NCI-H2196 treated with DMSO at 0.1 percent for 48 hours (cell line): Measurements from ENCODE around the gene HTR3C.

Source experiments
- DNase-seq: peaks from one replicate; lab custom pipeline; 2025; ENCODE audit not compliant: unreplicated experiment; lab: John Stamatoyannopoulos, UW

The HTR3C gene

DNA sequence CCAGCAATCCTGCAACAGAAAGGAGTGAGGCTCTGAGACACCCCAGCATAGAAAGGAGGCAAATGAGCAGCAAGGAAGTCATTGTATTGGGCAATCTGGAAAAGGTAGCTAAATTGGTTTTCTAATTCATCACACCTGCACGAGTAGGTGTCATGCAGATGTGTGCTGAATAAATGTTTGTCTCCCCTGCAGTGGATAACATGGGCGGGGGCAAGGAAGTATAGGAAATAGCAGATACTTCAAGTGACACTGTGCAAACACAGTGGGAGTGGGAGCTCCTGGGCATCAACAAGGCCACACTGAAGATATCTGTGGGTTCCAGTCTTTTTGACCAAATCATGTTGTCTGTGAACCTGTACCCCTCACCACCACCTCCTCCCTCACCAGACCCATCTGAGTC is 29.6 kb downstream of the HTR3C start:
- DNase-seq, result no peak

DNA sequence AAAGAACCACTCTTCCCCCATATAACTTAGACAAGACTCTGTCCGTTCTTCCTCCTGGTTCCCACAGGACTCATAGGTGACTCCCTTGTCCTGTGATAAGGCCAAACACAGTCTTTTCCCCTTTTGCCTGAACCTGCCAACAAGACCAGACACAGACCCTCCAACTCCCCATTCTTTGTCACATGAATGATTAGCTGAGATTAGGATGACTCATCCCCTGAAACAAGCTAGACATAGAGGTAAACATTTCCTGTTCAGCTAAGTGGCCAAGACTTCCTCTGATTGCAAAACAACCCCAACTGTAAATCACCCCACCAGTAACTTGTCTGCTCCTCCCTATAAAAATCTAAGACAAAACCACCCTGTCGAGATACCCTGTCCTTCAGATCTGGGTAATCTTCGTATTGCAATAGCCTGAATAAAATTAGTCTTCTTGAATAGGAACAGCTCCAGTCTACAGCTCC is 32.6 kb downstream of the HTR3C start:
- DNase-seq, result no peak

GRCh38 chr3:184092199-184092598 is 39.4 kb downstream of the HTR3C start:
- no peak for DNase-seq

- no peak for DNase-seq
Observed at GRCh38 chr3:184096811-184097383, 44.0 kb downstream of the HTR3C start, which contains the start of gene HTR3E. Gene HTR3E, plus strand, starts transcription at chr3:184097064. Its CDS starts 466 bp downstream, at chr3:184097530.

DNA sequence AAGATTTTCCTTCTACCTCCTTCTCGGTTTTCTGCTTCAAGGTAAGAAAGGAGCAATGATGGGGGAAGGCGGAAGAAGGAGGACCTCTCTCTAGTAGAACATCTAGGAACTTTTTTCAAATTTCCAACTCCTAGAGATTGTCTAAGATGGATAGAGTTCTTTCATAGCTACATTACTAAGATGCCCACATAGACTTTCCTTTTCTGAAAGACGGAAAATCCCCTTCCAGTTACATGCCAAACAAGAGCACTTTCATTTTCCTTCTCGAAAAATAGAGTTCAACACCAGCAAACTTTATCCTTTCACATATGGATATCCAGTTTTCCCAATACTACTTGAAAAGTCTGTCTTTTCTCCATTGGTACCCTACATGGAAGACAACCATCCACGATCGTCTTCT is 44.7 kb downstream of the HTR3C start:
- no peak for DNase-seq

DNA sequence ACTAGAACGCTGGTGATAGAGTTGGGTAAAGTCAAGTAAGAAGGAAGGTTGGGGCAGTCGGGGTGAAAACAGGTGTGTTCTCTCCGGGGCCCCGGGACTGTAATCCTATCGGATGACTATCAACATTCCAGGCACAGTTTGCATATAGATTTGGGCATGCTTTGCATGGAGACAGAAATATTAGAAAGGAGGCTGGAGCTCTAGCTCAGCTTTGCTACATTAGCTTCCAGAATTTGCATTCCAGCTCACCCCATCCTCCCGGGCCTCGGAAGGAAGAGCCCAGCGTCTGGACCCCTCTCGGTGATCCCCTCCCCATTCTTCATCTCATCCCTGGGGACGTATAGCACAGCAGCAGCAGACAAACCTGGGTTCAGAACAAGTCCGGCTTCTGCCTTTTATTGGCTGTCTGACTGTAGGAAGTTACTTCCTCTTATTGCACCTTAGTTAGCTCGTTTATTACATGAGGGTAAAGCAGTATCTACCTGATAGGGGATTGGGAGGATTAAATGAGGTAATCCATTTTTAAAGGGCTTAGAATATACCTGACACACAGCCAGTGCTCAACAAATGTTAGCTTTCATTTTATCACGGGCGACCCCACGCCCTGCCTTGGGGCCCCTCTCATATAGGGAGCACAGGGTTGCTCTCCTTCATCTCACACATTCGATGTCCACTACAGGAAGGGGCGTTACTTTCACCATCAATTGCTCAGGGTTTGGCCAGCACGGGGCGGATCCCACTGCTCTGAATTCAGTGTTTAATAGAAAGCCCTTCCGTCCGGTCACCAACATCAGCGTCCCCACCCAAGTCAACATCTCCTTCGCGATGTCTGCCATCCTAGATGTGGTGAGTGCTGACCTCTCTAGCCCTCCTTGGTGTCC is 47.2 kb downstream of the HTR3C start:
- no peak for DNase-seq
